Glutamatergic neuron (in vitro differentiated cells): ENCODE measurements around the gene ARHGAP31. TPM values are rescaled to one million over a fixed set of nuclear protein-coding genes. Genes with fewer than 3 reads are reported as not detected.

Source experiments
- DNase-seq: peaks from one replicate; pipeline ENCODE4 v3.0.0; 2022
- H3K27ac Mint-ChIP-seq: one replicate; pipeline ENCODE4 v1.8.0; 2020; ENCODE audit warnings: mild to moderate bottlenecking, mixed read lengths, inconsistent platforms; ENCODE audit not compliant: unreplicated experiment
- H3K27me3 Mint-ChIP-seq: one replicate; pipeline ENCODE4 v1.8.0; 2020; ENCODE audit warnings: mild to moderate bottlenecking, moderate library complexity, mixed read lengths, inconsistent platforms; ENCODE audit not compliant: unreplicated experiment
- H3K36me3 Mint-ChIP-seq: one replicate; pipeline ENCODE4 v1.8.0; 2020; ENCODE audit warnings: mild to moderate bottlenecking, mixed read lengths, inconsistent platforms; ENCODE audit not compliant: unreplicated experiment
- H3K4me1 Mint-ChIP-seq: one replicate; pipeline ENCODE4 v1.8.0; 2020; ENCODE audit warnings: mild to moderate bottlenecking, low read depth, mixed read lengths, inconsistent platforms; ENCODE audit not compliant: unreplicated experiment
- H3K4me3 Mint-ChIP-seq: one replicate; pipeline ENCODE4 v1.8.0; 2020; ENCODE audit warnings: mild to moderate bottlenecking, mixed read lengths, inconsistent platforms; ENCODE audit not compliant: unreplicated experiment
- H3K9me3 Mint-ChIP-seq: one replicate; pipeline ENCODE4 v1.8.0; 2020; ENCODE audit warnings: mild to moderate bottlenecking, moderate library complexity, mixed read lengths, inconsistent platforms; ENCODE audit not compliant: unreplicated experiment
- CTCF ChIP-seq: fragments of 200-600 bp; sonication (generic); IDR thresholded peaks from one replicate; pipeline ENCODE4 v1.5.0; 2021; ENCODE audit not compliant: partially characterized antibody, unreplicated experiment
- total RNA-seq: library from RNA; stranded (reverse); fragmentation: NEBNext Ultra II Directional; extraction: Animal tissue kit (Norgen Biotek cat#: 25700); gene quantifications from one replicate; pipeline ENCODE4 v1.2.1, GENCODE V29; 2021; ENCODE audit not compliant: unreplicated experiment

ARHGAP31 gene
- total RNA-seq, 1 donor from 2014 or later = 0.20 TPM

- no peak for DNase-seq
- TF ChIP-seq CTCF = no peak
- Mint-ChIP-seq H3K27me3 (no peaks in the 10 kb centered on the region), H3K4me1 (no peaks in the 10 kb centered on the region), H3K9me3 (no peaks in the 10 kb centered on the region), H3K27ac (no peak overlapping the region), H3K36me3 (no peaks in the 10 kb centered on the region), H3K4me3 (no peak overlapping the region)
Measured at GRCh38 chr3:119375510-119375909, 81.3 kb downstream of the ARHGAP31 start.

GRCh38 chr3:119376758-119377157 lies 82.6 kb downstream of the ARHGAP31 start:
- no peak overlapping the region for H3K27ac Mint-ChIP-seq
- no peak for DNase-seq
- TF ChIP-seq CTCF = no peak
- H3K4me3 Mint-ChIP-seq = no peak overlapping the region
- H3K9me3 Mint-ChIP-seq = no peaks in the 10 kb centered on the region
- no peaks in the 10 kb centered on the region for H3K27me3 Mint-ChIP-seq
- no peaks in the 10 kb centered on the region for H3K36me3 Mint-ChIP-seq
- H3K4me1 Mint-ChIP-seq = no peaks in the 10 kb centered on the region

GRCh38 chr3:119378259-119378803 lies 84.1 kb downstream of the ARHGAP31 start:
- no peak for TF ChIP-seq CTCF
- Mint-ChIP-seq H3K27me3 (no peaks in the 10 kb centered on the region), H3K9me3 (no peaks in the 10 kb centered on the region), H3K4me3 (no peak overlapping the region), H3K27ac (no peak overlapping the region), H3K4me1 (no peaks in the 10 kb centered on the region), H3K36me3 (no peaks in the 10 kb centered on the region)
- DNase-seq = no peak

- Mint-ChIP-seq H3K4me3 (no peak overlapping the region), H3K27me3 (no peaks in the 10 kb centered on the region), H3K9me3 (no peaks in the 10 kb centered on the region), H3K4me1 (no peaks in the 10 kb centered on the region), H3K27ac (no peak overlapping the region), H3K36me3 (no peaks in the 10 kb centered on the region)
- TF ChIP-seq CTCF = no peak
- no peak for DNase-seq
Measured at GRCh38 chr3:119380697-119381096, 86.5 kb downstream of the ARHGAP31 start.

GRCh38 chr3:119382134-119382533 lies 88.0 kb downstream of the ARHGAP31 start:
- no peaks in the 10 kb centered on the region for H3K9me3 Mint-ChIP-seq
- no peak overlapping the region for H3K27ac Mint-ChIP-seq
- H3K4me3 Mint-ChIP-seq = no peak overlapping the region
- no peak for TF ChIP-seq CTCF
- no peaks in the 10 kb centered on the region for H3K36me3 Mint-ChIP-seq
- DNase-seq = no peak
- no peaks in the 10 kb centered on the region for H3K27me3 Mint-ChIP-seq
- no peaks in the 10 kb centered on the region for H3K4me1 Mint-ChIP-seq
